Nephron (organoid): Measurements from ENCODE around the gene CAPN1.

ENCODE experiments used
- H3K27ac Mint-ChIP-seq, 3 experiments: 2 replicates each; pipeline ENCODE4 v1.8.0; 2020; ENCODE audit warnings: mixed read lengths in 3 of 3, mild to moderate bottlenecking in 2 of 3, moderate library complexity in 1 of 3
- H3K27me3 Mint-ChIP-seq: 2 replicates; pipeline ENCODE4 v1.8.0; 2021; ENCODE audit warnings: low read depth, mild to moderate bottlenecking, moderate library complexity, mixed read lengths
- H3K36me3 Mint-ChIP-seq: 2 replicates; pipeline ENCODE4 v1.8.0; 2020; ENCODE audit warnings: low read depth, mixed read lengths
- H3K4me1 Mint-ChIP-seq: 2 replicates; pipeline ENCODE4 v1.8.0; 2020; ENCODE audit warnings: mixed read lengths
- H3K4me3 Mint-ChIP-seq, 3 experiments: 2 replicates each; pipeline ENCODE4 v1.8.0; 2020; ENCODE audit warnings: mild to moderate bottlenecking in 3 of 3, mixed read lengths in 3 of 3, moderate library complexity in 2 of 3
- H3K9me3 Mint-ChIP-seq: 2 replicates; pipeline ENCODE4 v1.8.0; 2020; ENCODE audit warnings: mixed read lengths
- CTCF ChIP-seq, 3 experiments: fragments of 200-600 bp; sonication (generic); IDR thresholded peaks; one replicate each; pipeline ENCODE4 v1.5.0; 2021; ENCODE audit warnings: antibody characterized with exemption in 3 of 3; ENCODE audit not compliant: unreplicated experiment in 3 of 3

Gene CAPN1

GRCh38 chr11:65207918-65208784 is 26.4 kb downstream of the CAPN1 start:
- peaks cover 6% of the 10 kb centered on the region for H3K4me1 Mint-ChIP-seq
- no peaks in the 10 kb centered on the region for H3K9me3 Mint-ChIP-seq
- H3K36me3 Mint-ChIP-seq = peaks cover 24% of the 10 kb centered on the region
- H3K27me3 Mint-ChIP-seq = no peaks in the 10 kb centered on the region
- no peak for TF ChIP-seq CTCF (IDR thresholded peaks at IDR 0.05; ENCODE audit: unreplicated experiment in 3 of 3)
- no peak overlapping the region for H3K27ac Mint-ChIP-seq
- no peak overlapping the region for H3K4me3 Mint-ChIP-seq

- Mint-ChIP-seq H3K36me3 (peaks cover 22% of the 10 kb centered on the region), H3K27me3 (no peaks in the 10 kb centered on the region), H3K4me3 (no peak overlapping the region), H3K9me3 (no peaks in the 10 kb centered on the region), H3K4me1 (peaks cover 9% of the 10 kb centered on the region), H3K27ac (no peak overlapping the region)
- TF ChIP-seq CTCF (IDR thresholded peaks at IDR 0.05; ENCODE audit: unreplicated experiment in 3 of 3) = no peak
These were observed 27.3 kb downstream of the CAPN1 start for GRCh38 chr11:65208785-65209710.

DNA sequence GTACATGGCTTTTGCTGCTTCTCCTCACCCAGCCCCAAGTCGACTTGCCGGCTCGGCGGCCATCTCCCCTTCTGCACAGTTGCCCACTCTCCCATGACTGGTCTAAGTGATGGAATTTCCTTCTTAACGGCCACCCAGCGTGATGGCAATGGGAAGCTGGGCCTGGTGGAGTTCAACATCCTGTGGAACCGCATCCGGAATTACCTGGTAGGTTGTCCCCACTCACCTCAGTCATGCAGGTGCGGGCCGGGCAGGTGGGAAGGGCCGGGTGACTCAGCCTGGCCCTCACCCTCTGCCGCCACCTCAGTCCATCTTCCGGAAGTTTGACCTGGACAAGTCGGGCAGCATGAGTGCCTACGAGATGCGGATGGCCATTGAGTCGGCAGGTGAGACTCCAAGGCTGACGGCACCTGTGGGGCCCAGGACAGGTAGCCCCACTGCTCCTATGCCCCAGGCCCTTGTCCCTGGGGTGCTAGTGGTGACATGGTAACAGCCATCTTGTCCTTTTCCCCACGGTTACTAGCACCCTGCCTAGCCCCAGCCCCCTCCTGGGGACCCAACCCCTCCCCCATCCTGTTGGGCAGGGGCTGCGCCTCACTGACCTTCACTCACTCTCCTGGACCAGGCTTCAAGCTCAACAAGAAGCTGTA is 28.1 kb downstream of the CAPN1 start:
- H3K27ac Mint-ChIP-seq = no peak overlapping the region
- no peak for TF ChIP-seq CTCF (IDR thresholded peaks at IDR 0.05; ENCODE audit: unreplicated experiment in 3 of 3)
- peaks cover 9% of the 10 kb centered on the region for H3K4me1 Mint-ChIP-seq

GRCh38 chr11:65210361-65210731 is 28.6 kb downstream of the CAPN1 start:
- H3K27me3 Mint-ChIP-seq = no peaks in the 10 kb centered on the region
- no peaks in the 10 kb centered on the region for H3K9me3 Mint-ChIP-seq
- peaks cover 15% of the 10 kb centered on the region for H3K36me3 Mint-ChIP-seq
- H3K4me1 Mint-ChIP-seq = peaks cover 9% of the 10 kb centered on the region
- H3K4me3 Mint-ChIP-seq = no peak overlapping the region
- no peak overlapping the region for H3K27ac Mint-ChIP-seq
- TF ChIP-seq CTCF (IDR thresholded peaks at IDR 0.05; ENCODE audit: unreplicated experiment in 3 of 3) = no peak

More for the DNA sequence above, 28.1 kb downstream of the CAPN1 start:
- H3K36me3 Mint-ChIP-seq = peaks cover 15% of the 10 kb centered on the region
- H3K27me3 Mint-ChIP-seq = no peaks in the 10 kb centered on the region
- H3K4me3 Mint-ChIP-seq = no peak overlapping the region
- no peaks in the 10 kb centered on the region for H3K9me3 Mint-ChIP-seq

DNA sequence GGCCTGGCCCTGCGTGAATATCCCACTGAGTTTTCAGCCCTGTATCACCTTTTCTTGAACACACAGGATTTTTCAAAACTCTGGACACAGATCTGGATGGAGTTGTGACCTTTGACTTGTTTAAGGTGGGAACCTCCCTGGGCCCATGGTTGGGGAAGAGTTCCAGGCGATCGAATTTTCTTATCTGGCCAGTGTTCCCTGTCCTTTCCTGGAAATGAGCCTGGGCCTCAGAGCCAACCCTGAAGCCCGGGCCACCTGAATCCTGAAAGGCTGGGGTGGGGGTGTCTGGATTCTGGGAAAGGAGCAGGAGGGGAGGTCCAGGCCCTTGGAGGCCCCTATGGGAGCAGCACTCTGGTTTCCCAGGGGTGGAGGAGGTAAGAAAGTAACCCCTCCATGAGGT is 29.0 kb downstream of the CAPN1 start:
- TF ChIP-seq CTCF (IDR thresholded peaks at IDR 0.05; ENCODE audit: unreplicated experiment in 3 of 3) = no peak
- Mint-ChIP-seq H3K9me3 (no peaks in the 10 kb centered on the region), H3K4me1 (peaks cover 9% of the 10 kb centered on the region), H3K27ac (no peak overlapping the region), H3K27me3 (no peaks in the 10 kb centered on the region), H3K36me3 (peaks cover 13% of the 10 kb centered on the region), H3K4me3 (no peak overlapping the region)
